GM19328 (cell line): ENCODE data around the gene LANCL1.

Experiments
- ATAC-seq: cut with Tn5 transposase; IDR thresholded peaks from one replicate; pipeline ENCODE4 v1.9.1; 2021; ENCODE audit warnings: mild to moderate bottlenecking, moderate library complexity; ENCODE audit not compliant: unreplicated experiment

Gene LANCL1

GRCh38 chr2:210412660-210413059 is 63.9 kb downstream of the LANCL1 start:
- no peak for ATAC-seq

DNA sequence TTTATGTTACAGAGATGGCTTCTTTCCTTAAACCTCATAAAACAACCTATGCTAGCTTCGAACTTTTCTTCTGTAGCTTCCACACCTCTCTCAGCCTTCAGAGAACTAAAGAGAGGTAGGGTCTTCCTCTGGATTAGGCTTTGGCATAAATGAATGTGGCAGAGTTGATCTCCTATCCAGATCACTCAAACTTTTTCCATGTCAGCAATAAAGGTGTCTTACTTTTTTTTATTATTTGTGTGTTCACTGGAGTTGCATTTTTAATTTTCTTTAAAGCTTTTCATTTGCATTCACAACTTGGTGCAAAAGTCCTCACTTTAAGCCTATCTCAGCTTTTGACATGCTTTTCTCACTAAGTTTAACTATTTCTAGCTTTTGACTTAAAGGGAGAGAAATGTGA is 66.0 kb downstream of the LANCL1 start:
- ATAC-seq = no peak

GRCh38 chr2:210399440-210400041 is 77.0 kb downstream of the LANCL1 start:
- no peak for ATAC-seq

DNA sequence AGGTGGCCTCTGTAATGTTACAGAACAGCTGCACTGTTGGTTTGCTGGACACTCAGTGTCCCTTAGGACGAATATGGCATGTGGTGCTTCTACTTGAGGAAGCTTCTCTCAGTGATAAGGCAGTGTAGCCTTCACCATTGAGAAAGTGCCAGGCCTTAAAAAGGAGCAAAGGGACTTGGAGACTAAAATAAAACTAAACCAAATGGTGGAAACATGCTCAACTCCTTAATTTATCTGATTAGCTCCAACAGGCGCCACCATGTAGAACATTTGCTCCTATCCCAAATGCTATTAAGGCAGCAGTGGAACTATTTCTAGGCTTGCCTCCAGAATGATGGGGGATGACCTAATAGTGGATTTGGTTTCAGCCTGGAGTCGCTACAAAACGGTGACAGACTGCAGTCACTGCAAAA is 84.1 kb downstream of the LANCL1 start:
- ATAC-seq = no peak

- no peak for ATAC-seq
Observed at GRCh38 chr2:210389856-210390255, 86.7 kb downstream of the LANCL1 start.

DNA sequence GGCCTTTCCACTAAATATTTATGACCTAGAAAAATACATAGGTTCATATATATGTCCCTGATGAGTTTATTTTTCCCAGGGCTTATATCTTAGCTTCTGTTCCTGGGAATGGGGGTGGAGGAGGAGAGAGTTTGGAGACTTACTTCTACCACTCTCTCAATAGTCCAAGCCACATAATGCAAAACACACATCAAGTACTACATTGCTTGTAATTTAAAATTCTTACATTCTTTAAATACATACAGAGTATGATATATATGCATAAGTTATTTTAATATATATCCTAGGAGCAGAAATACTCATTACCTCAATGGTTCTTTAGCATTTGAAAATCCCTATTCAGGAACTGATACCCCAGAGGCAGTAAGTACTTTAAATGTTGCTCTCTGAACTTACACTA is 88.4 kb downstream of the LANCL1 start:
- no peak for ATAC-seq

- no peak for ATAC-seq
Observed at GRCh38 chr2:210387074-210387473, 89.5 kb downstream of the LANCL1 start.
